ENCODE data around the gene IBTK.
"Not testable (repeated sequence)": the region's sequence is repeated elsewhere in the genome, so short reads cannot be mapped to it uniquely, and the experiment has no call there.

DNA sequence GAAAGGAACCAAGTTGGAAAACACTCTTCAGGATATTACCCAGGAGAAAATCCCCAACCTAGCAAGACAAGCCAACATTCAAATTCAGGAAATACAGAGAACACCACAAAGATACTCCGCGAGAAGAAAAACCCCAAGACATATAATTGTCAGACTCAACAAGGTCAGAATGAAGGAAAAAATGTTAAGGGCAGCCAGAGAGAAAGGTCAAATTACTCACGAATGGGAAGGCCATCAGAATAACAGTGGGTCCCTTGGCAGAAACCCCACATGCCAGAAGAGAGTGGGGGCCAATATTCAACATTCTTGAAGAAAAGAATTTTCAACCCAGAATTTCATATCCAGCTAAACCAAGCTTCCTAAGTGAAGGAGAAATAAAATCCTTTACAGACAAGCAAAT lies 94.8 kb downstream of the IBTK start:
- TF ChIP-seq, protein P1, sequence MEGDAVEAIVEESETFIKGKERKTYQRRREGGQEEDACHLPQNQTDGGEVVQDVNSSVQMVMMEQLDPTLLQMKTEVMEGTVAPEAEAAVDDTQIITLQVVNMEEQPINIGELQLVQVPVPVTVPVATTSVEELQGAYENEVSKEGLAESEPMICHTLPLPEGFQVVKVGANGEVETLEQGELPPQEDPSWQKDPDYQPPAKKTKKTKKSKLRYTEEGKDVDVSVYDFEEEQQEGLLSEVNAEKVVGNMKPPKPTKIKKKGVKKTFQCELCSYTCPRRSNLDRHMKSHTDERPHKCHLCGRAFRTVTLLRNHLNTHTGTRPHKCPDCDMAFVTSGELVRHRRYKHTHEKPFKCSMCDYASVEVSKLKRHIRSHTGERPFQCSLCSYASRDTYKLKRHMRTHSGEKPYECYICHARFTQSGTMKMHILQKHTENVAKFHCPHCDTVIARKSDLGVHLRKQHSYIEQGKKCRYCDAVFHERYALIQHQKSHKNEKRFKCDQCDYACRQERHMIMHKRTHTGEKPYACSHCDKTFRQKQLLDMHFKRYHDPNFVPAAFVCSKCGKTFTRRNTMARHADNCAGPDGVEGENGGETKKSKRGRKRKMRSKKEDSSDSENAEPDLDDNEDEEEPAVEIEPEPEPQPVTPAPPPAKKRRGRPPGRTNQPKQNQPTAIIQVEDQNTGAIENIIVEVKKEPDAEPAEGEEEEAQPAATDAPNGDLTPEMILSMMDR (conservative IDR thresholded peaks at IDR 0.05; ENCODE audit: low read length) = not testable (repeated sequence)
- TF ChIP-seq EZH2phosphoT487 (IDR thresholded peaks at IDR 0.05; ENCODE audit: borderline replicate concordance) = not testable (repeated sequence)

All from Loucy (cell line).